ENCODE measurements around the gene E2F4.

Gene E2F4, protein sequence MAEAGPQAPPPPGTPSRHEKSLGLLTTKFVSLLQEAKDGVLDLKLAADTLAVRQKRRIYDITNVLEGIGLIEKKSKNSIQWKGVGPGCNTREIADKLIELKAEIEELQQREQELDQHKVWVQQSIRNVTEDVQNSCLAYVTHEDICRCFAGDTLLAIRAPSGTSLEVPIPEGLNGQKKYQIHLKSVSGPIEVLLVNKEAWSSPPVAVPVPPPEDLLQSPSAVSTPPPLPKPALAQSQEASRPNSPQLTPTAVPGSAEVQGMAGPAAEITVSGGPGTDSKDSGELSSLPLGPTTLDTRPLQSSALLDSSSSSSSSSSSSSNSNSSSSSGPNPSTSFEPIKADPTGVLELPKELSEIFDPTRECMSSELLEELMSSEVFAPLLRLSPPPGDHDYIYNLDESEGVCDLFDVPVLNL

DNA sequence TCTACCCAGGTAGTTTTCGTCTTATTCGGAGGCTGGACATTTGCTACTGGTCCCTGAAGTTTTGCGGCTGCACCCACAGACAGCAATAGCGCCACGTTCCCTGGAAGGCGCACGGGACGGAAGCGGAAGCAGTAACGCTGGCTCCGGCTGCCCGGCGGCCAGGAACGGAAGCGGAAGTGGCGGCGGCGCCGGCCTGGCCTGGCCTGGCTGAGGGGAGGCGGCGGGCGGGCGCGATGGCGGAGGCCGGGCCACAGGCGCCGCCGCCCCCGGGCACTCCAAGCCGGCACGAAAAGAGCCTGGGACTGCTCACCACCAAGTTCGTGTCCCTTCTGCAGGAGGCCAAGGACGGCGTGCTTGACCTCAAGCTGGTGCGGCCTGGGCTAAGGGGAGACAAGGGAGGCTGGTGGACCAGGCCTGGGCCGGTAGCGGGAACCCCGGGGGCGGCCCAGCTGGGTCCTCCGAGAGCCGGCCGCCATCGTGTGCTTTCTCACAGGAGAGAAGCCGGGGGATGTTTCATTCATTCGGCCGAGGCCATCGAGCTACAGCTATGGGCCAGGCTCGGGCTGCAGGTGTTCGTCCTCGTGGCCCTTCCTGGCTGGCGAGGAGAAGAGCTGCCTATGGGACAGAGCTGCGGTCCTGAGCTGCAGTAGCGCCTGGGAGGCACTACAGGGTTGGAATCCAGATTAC is at the start of gene E2F4:
E2F4 (plus strand) TSS at position 161 of the 687 bp plus-strand sequence; CDS start at position 234, 73 bp downstream.
- TF ChIP-seq, protein P1, sequence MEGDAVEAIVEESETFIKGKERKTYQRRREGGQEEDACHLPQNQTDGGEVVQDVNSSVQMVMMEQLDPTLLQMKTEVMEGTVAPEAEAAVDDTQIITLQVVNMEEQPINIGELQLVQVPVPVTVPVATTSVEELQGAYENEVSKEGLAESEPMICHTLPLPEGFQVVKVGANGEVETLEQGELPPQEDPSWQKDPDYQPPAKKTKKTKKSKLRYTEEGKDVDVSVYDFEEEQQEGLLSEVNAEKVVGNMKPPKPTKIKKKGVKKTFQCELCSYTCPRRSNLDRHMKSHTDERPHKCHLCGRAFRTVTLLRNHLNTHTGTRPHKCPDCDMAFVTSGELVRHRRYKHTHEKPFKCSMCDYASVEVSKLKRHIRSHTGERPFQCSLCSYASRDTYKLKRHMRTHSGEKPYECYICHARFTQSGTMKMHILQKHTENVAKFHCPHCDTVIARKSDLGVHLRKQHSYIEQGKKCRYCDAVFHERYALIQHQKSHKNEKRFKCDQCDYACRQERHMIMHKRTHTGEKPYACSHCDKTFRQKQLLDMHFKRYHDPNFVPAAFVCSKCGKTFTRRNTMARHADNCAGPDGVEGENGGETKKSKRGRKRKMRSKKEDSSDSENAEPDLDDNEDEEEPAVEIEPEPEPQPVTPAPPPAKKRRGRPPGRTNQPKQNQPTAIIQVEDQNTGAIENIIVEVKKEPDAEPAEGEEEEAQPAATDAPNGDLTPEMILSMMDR (conservative IDR thresholded peaks at IDR 0.05; ENCODE audit: control insufficient read depth, insufficient read depth, low read depth, low read length), result no peak
- peak; percentile 89 for DNase-seq (ENCODE audit: low read depth)
- peak within 1 kb of the TSS; percentile 95 for H3K4me3 ChIP-seq (ENCODE audit: control insufficient read depth, low read depth, low read length)

DNA sequence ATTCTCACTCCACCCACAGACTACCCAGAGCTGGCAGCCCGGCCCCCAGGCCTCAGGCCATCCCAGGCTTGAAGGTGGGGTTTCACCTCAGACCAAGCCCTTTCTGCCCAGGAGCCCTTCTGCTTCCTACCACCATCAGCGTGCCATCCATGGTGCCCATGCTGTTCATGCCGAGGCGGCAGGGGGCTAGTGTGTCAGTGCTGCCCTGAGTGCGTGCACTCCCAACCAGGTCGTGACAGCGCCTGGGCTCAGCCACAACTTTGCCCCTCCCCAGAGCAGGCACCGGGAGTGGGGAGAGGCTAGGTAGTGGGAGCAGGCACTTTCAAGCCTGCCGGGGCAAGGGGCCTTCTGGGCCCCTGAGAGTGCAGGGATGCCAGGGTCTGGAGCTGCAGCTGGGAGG is 49.6 kb upstream of the E2F4 start:
- no peak overlapping the region for H3K4me3 ChIP-seq (ENCODE audit: control insufficient read depth, low read depth, low read length)
- TF ChIP-seq, protein P1 (conservative IDR thresholded peaks at IDR 0.05; ENCODE audit: control insufficient read depth, insufficient read depth, low read depth, low read length), result no peak
- DNase-seq (ENCODE audit: low read depth), result no peak

DNA sequence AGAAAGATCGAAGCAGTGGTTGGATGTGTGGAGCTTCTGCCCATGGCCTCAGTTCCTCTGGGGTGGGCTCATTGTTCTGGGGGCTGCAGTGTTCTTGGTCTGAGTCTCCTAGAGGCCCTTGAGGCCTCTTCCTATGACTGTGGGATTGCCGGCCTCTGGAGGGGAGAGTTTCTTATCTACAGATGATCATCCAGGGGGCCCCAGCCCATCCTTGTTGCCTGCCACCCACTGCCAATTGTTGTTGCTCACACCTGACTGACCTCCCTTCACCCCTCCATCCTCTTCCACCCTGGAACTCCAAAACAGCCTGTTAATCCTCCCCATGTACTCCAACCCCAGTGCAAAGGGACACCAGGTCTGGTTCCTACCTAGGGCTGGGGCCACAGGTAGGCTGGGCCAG is 47.0 kb upstream of the E2F4 start:
- DNase-seq (ENCODE audit: low read depth), result no peak
- H3K4me3 ChIP-seq (ENCODE audit: control insufficient read depth, low read depth, low read length), result no peak overlapping the region
- TF ChIP-seq, protein P1 (conservative IDR thresholded peaks at IDR 0.05; ENCODE audit: control insufficient read depth, insufficient read depth, low read depth, low read length), result no peak

DNA sequence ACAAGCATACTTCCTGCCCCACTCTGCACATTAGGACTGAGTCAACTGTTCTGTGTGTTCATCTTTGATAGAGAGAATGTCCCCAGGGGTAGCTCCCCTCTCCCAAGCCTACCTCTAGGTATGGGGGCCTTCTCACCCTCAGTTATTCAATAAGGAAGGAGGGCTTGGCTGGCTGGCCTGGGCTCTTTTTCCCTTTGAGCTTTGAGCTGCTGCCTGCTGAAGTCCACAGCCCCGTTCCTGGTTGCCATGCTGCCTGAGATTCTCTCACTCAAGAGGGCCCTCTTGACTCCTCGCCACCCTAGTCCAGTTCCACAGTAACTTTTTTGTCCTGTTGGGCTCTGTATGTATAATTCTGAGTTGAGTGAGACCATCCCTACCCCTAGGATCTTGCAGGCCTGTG is 46.2 kb upstream of the E2F4 start:
- TF ChIP-seq, protein P1 (conservative IDR thresholded peaks at IDR 0.05; ENCODE audit: control insufficient read depth, insufficient read depth, low read depth, low read length), result no peak
- no peak for DNase-seq (ENCODE audit: low read depth)
- no peak overlapping the region for H3K4me3 ChIP-seq (ENCODE audit: control insufficient read depth, low read depth, low read length)

DNA sequence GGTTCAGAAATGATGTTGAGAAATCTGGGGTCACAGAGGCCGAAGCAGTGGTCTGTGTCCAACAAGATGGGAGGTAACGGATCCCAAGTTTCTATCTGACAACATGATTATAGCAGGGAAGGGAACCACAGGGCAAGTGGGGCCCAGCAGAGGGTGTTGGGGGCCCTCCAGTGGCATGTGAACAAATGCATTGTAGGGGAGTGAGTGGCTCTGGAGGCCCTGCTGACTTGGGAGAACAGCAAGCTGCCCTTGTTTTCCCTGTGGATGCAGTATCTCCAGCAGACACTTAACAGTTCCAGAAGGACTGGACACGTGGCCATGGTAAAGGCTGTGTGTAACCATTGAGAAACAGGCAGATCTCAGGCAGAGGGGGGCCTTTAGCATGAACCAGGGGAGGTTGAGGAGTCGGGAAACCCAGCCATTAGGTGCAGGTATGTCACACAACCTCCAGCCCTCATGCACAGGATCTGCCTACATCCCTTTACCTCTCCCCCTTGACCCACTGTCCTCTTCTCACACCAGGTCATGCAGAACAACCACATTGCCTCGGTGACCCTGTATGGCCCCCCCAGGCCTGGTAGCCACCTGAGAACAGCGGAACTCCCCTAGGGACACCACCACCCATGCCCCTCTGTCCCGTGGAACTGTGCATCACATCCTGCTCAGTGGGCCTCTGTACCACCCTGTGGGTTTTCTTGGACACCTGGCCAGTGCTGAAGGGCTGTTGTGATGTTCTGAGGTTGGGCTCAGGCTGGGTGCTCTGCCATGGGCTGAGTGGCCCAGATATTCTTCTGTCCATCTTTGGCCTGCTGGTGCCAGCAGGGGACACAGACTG is 45.2 kb upstream of the E2F4 start:
- no peak overlapping the region for H3K4me3 ChIP-seq (ENCODE audit: control insufficient read depth, low read depth, low read length)
- no peak for DNase-seq (ENCODE audit: low read depth)
- TF ChIP-seq, protein P1 (conservative IDR thresholded peaks at IDR 0.05; ENCODE audit: control insufficient read depth, insufficient read depth, low read depth, low read length), result no peak

DNA sequence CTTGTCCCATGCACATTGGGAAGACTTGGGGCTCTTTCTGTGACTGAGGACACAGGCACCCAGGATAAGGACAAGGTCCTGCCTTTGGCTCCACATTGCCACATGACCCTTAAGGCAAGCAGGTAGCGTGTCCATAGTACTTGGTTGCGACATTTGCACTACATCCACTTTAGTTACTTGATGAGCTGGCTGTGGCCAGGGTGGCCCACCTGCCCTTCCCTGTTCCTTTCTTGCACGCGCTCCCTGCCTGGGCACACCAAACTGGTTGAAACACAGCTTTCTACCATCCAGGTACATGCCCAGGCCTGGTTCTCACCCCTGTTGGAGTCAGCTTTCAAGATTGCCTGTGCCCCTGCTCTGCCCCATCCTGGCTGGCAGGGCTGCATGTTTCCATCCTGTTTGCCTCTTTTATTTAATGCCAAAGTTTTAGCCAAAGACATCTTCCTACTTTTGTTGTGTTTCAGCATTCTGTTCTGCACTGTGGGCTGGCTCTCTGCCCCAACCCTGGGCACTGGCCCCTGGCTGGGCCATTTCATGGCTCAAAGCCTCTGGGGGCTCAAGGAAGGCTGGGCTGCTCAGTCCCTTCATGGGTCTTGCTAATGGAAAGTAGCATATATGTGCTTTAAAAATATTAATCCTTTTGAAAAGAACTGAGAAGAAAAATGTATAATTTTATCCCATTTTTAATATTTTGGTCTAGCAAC is 44.4 kb upstream of the E2F4 start:
- TF ChIP-seq, protein P1 (conservative IDR thresholded peaks at IDR 0.05; ENCODE audit: control insufficient read depth, insufficient read depth, low read depth, low read length), result no peak
- no peak for DNase-seq (ENCODE audit: low read depth)
- no peak overlapping the region for H3K4me3 ChIP-seq (ENCODE audit: control insufficient read depth, low read depth, low read length)

Measured in fibroblast of mammary gland (primary cell).